GM18951 (cell line): ENCODE measurements around the gene RANBP9.

ENCODE experiments used
- POLR2A ChIP-seq: IDR thresholded peaks from 4 replicates; pipeline ENCODE4 v1.6.1; 2011; ENCODE audit warnings: mild to moderate bottlenecking; ENCODE audit not compliant: insufficient read length, insufficient read depth; ENCODE audit errors: extremely low read depth
- in situ Hi-C: fragments of 300-500 bp; cut with MboI; formaldehyde crosslinking; loops from one replicate; pipeline ENCODE4 v1.12.0; 2022; ENCODE audit warnings: low sequenced_read_pairs, mixed read lengths, inconsistent platforms; ENCODE audit not compliant: unreplicated experiment

RANBP9 gene

GRCh38 chr6:13577926-13578325 is 133.7 kb downstream of the RANBP9 start:
- in situ Hi-C loops: no loop called here

DNA sequence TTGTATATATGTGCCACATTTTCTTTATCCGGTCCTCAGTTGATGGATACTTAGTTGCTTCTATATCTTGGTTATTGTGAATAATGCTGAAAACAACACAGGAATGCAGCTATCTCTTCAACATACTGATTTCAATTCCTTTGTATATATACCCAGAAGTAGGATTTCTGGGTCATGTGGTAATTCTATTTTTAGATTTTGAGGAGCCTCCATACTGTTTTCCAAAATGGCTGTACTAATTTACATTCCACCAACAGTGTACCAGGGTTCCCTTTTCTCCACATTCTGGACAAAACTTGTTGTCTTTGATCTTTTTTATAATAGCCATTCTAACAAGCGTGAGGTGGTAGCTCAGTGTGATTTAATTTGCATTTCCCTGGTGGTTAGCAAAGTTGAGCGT is 135.6 kb downstream of the RANBP9 start:
- in situ Hi-C loops: no loop called here
- TF ChIP-seq POLR2A: no peak

More at GRCh38 chr6:13577926-13578325, 133.7 kb downstream of the RANBP9 start:
- no peak for TF ChIP-seq POLR2A

- in situ Hi-C loops: no loop called here
- TF ChIP-seq POLR2A: no peak
Observed at GRCh38 chr6:13575377-13575775, 136.3 kb downstream of the RANBP9 start.

- peak; percentile 57 for TF ChIP-seq POLR2A
- in situ Hi-C loops: no loop called here
Observed at GRCh38 chr6:13574571-13575376, 136.9 kb downstream of the RANBP9 start, which contains the start of gene SIRT5. TSS of gene SIRT5 (plus strand) at chr6:13574601. CDS start at chr6:13584111, 9,510 bp downstream.

- in situ Hi-C loops: no loop called here
Observed at GRCh38 chr6:13574149-13574570, 137.5 kb downstream of the RANBP9 start.

GRCh38 chr6:13573669-13574110 is 137.9 kb downstream of the RANBP9 start:
- no peak for TF ChIP-seq POLR2A
- in situ Hi-C loops: no loop called here

More at GRCh38 chr6:13574149-13574570, 137.5 kb downstream of the RANBP9 start:
- peak; percentile 85 for TF ChIP-seq POLR2A

GRCh38 chr6:13572951-13573654 is 138.5 kb downstream of the RANBP9 start:
- in situ Hi-C loops: no loop called here

GRCh38 chr6:13572240-13572639 is 139.4 kb downstream of the RANBP9 start:
- TF ChIP-seq POLR2A: no peak
- in situ Hi-C loops: no loop called here

More at GRCh38 chr6:13572951-13573654, 138.5 kb downstream of the RANBP9 start:
- no peak for TF ChIP-seq POLR2A
